Measurements from ENCODE around the gene SLC49A4. TPM values are rescaled to one million over a fixed set of nuclear protein-coding genes. Genes with fewer than 3 reads are reported as not detected.
A peak's percentile ranks its signal among the peaks of the same experiment; 100 is the strongest.

The SLC49A4 gene
- total and polyA plus RNA-seq, 2 donors (not counting 1 experiment from before 2014, with no cell fraction given): 2.5 to 20.0 TPM

GRCh38 chr3:122857019-122857418 lies 62.1 kb downstream of the SLC49A4 start:
- H3K27ac ChIP-seq (ENCODE audit: low read length in 2 of 2): no peak overlapping the region
- no peaks in the 10 kb centered on the region for H3K9me3 Mint-ChIP-seq (ENCODE audit: insufficient read depth)
- DNase-seq (no peak), ATAC-seq (ENCODE audit: low read depth) (no peak)
- peaks cover 0 to under 1% (median 0%) of the 10 kb centered on the region in 3 donors for H3K9me3 ChIP-seq (ENCODE audit: control extremely low read depth in 1 of 3, control insufficient read depth in 2 of 3, insufficient read depth in 1 of 3, low read length in 2 of 3)
- no peak overlapping the region for H3K9ac ChIP-seq (ENCODE audit: low read length)
- H3K27me3 Mint-ChIP-seq: no peaks in the 10 kb centered on the region
- intact Hi-C loops (cut with micrococcal nuclease): no loop called here
- no peak overlapping the region for H3K4me3 Mint-ChIP-seq
- peaks cover 0 to 7% of the 10 kb centered on the region in 2 experiments for H3K36me3 ChIP-seq (replicated peaks in 1 of 2; ENCODE audit: control extremely low read depth in 1 of 2, control insufficient read depth in 1 of 2, extremely low read depth in 1 of 2, insufficient read depth in 2 of 2, low read length in 1 of 2)
- H3K4me1 ChIP-seq (ENCODE audit: control insufficient read depth in 2 of 2, insufficient read depth in 2 of 2, low read length in 2 of 2): no peaks in the 10 kb centered on the region
- H3K4me3 ChIP-seq (ENCODE audit: control extremely low read depth in 1 of 5, extremely low read depth in 1 of 5, insufficient read depth in 1 of 5, low read depth in 2 of 5, low read length in 4 of 5): no peak overlapping the region
- H3K27ac Mint-ChIP-seq: no peak overlapping the region
- WGBS (ENCODE audit: insufficient coverage): no CpG with 5 or more reads among the region's 1 CpG
- CTCF ChIA-PET: no interaction called here
- H3K27me3 ChIP-seq (replicated peaks in 1 of 4; ENCODE audit: control extremely low read depth in 1 of 4, control insufficient read depth in 3 of 4, insufficient read depth in 4 of 4, low read length in 3 of 4): no peaks in the 10 kb centered on the region
- H3K4me2 ChIP-seq (replicated peaks; ENCODE audit: low read depth, low read length, poor library complexity, severe bottlenecking): no peak overlapping the region
- no peaks in the 10 kb centered on the region for H4K20me1 ChIP-seq (ENCODE audit: control insufficient read depth, insufficient read depth, low read length, poor library complexity, severe bottlenecking)
- no peaks in the 10 kb centered on the region for H3K79me2 ChIP-seq (ENCODE audit: control insufficient read depth, insufficient read depth, low read length)
- TF ChIP-seq EZH2 (IDR thresholded peaks at IDR 0.05; ENCODE audit: borderline replicate concordance, insufficient read depth, low read depth, low read length, poor library complexity, severe bottlenecking) (no peak), CTCF (IDR thresholded peaks at IDR 0.05) (no peak)
- no peak overlapping the region for H2AFZ ChIP-seq (ENCODE audit: insufficient read depth, low read depth, low read length, poor library complexity, severe bottlenecking)
- POLR2A ChIA-PET: no interaction called here
- no peaks in the 10 kb centered on the region for H3K4me1 Mint-ChIP-seq

DNA sequence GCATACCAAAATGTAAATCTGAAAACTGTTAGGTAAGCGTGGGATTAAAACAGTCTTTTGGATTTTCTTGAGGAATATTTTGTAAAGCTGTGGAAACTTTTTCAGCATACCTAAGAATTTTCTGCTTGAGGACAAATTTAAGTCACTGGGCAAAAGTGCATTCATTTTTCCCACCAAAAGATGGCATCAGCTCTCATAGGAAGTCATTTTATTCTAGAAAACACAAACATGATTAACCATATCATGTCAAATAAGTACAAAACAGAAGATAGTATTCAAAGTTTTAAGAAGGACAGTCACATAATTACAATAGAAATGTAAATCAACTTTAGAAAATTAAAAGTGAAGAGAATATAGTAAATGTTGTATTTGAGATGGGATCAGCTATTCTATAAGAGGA lies 63.5 kb downstream of the SLC49A4 start:
- Histone ChIP-seq H3K27ac (ENCODE audit: low read length in 2 of 2) (no peak overlapping the region), H3K4me1 (ENCODE audit: control insufficient read depth in 2 of 2, insufficient read depth in 2 of 2, low read length in 2 of 2) (no peaks in the 10 kb centered on the region), H3K79me2 (ENCODE audit: control insufficient read depth, insufficient read depth, low read length) (no peaks in the 10 kb centered on the region), H3K27me3 (replicated peaks in 1 of 4; ENCODE audit: control extremely low read depth in 1 of 4, control insufficient read depth in 3 of 4, insufficient read depth in 4 of 4, low read length in 3 of 4) (no peaks in the 10 kb centered on the region), H3K9ac (ENCODE audit: low read length) (no peak overlapping the region), H2AFZ (ENCODE audit: insufficient read depth, low read depth, low read length, poor library complexity, severe bottlenecking) (no peak overlapping the region), H3K9me3 (ENCODE audit: control extremely low read depth in 1 of 3, control insufficient read depth in 2 of 3, insufficient read depth in 1 of 3, low read length in 2 of 3) (no peaks in the 10 kb centered on the region), H3K4me2 (replicated peaks; ENCODE audit: low read depth, low read length, poor library complexity, severe bottlenecking) (no peak overlapping the region), H4K20me1 (ENCODE audit: control insufficient read depth, insufficient read depth, low read length, poor library complexity, severe bottlenecking) (no peaks in the 10 kb centered on the region), H3K4me3 (ENCODE audit: control extremely low read depth in 1 of 5, extremely low read depth in 1 of 5, insufficient read depth in 1 of 5, low read depth in 2 of 5, low read length in 4 of 5) (no peak overlapping the region), H3K36me3 (replicated peaks in 1 of 2; ENCODE audit: control extremely low read depth in 1 of 2, control insufficient read depth in 1 of 2, extremely low read depth in 1 of 2, insufficient read depth in 2 of 2, low read length in 1 of 2) (peaks cover 0 to 12% of the 10 kb centered on the region in 2 experiments)
- WGBS (ENCODE audit: insufficient coverage): no CpG with 5 or more reads among the region's 1 CpG
- Mint-ChIP-seq H3K27me3 (no peaks in the 10 kb centered on the region), H3K4me1 (no peaks in the 10 kb centered on the region), H3K9me3 (ENCODE audit: insufficient read depth) (no peaks in the 10 kb centered on the region), H3K4me3 (no peak overlapping the region), H3K27ac (no peak overlapping the region)
- TF ChIP-seq CTCF (IDR thresholded peaks at IDR 0.05) (no peak), EZH2 (IDR thresholded peaks at IDR 0.05; ENCODE audit: borderline replicate concordance, insufficient read depth, low read depth, low read length, poor library complexity, severe bottlenecking) (no peak)
- no peak for ATAC-seq (ENCODE audit: low read depth)
- ChIA-PET CTCF (no interaction called here), POLR2A (no interaction called here)
- intact Hi-C loops (cut with micrococcal nuclease): no loop called here
- peak; percentile 19 for DNase-seq

Measured in B cell (primary cell).